ENCODE data around the gene SMC3.
"Not testable (repeated sequence)": the region's sequence is repeated elsewhere in the genome, so short reads cannot be mapped to it uniquely, and the experiment has no call there.

SMC3 gene

GRCh38 chr10:110569122-110569521 lies 1.6 kb downstream of the SMC3 start:
- in situ Hi-C loops (cut with HindIII; ENCODE audit: low pct_ligation_motif_present, low pct_unique_long_range_greater_than_20kb, low sequenced_read_pairs): no loop called here
- no peak for DNase-seq

- in situ Hi-C loops (cut with HindIII; ENCODE audit: low pct_ligation_motif_present, low pct_unique_long_range_greater_than_20kb, low sequenced_read_pairs): no loop called here
- no peak for DNase-seq
These were observed 2.2 kb downstream of the SMC3 start for GRCh38 chr10:110569736-110570135.

DNA sequence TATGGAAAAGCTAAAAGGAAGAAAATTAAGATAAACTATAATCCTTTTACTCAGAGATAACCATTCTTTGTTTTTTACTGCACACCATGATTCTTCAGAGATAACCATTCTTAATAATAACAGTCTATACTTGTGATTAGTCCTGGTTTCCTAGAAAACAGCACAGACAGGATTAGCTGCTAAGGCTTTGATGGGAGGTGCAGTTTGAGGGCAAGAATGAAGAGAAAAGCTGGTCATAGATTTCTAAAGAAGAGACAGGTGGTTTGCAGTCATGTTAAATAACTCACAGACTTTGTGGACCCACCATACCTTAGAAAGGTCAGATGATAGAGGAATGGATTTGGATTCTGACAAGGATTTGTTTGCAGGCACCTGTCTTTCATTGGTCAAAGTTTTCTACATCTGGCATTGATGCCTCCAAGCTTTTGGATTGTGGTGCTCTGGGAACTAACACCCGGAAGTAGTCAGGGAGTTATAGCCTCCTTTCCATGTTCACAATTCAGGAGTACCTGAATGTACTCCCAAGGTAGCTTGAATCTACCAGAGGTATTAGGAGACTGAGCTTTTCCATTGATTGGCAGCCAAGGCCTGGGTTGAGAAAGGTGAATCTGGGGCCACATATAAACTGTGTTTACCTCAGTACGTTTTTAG lies 3.7 kb downstream of the SMC3 start:
- in situ Hi-C loops (cut with HindIII; ENCODE audit: low pct_ligation_motif_present, low pct_unique_long_range_greater_than_20kb, low sequenced_read_pairs): no loop called here
- DNase-seq: no peak

- no peak for DNase-seq
- in situ Hi-C loops (cut with HindIII; ENCODE audit: low pct_ligation_motif_present, low pct_unique_long_range_greater_than_20kb, low sequenced_read_pairs): no loop called here
These were observed 5.4 kb downstream of the SMC3 start for GRCh38 chr10:110572862-110573261.

DNA sequence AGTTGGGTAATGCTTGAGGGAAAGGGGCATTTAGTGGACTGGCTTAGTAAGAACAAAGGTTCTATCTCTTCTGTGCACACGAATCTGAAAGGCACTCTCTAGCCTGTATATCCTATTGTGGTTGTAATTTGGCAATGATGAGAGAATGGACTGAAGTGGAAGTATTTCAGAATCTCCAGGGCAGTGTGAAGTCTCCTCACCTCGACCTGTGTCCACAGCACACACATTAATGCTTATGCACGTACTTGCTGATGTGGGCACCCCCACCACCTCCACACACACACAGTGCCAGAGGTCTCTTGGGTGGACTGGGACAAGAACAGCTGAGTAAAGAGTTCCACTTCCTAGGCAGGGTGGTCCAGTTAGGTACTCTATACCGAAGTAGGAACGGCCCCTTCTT lies 6.9 kb downstream of the SMC3 start:
- in situ Hi-C loops (cut with HindIII; ENCODE audit: low pct_ligation_motif_present, low pct_unique_long_range_greater_than_20kb, low sequenced_read_pairs): no loop called here
- no peak for DNase-seq

DNA sequence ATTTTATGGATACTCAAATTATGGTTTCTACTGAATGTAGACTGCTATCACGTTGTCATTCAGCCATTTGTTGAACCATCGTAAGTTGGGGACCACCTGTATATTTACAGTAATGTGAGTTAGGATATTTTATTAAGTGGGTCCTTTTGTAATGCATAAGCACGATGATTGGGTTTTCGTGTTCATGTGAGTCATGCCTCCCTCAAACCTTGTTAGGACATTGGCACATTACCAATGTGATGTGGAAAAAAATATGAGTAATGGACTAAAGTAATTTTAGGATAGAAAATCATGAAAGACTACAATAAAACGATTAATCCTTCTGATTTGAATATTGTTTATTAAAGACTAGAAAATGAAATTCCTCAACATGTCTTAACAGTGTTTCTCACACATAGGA lies 8.7 kb downstream of the SMC3 start:
- in situ Hi-C loops (cut with HindIII; ENCODE audit: low pct_ligation_motif_present, low pct_unique_long_range_greater_than_20kb, low sequenced_read_pairs): no loop called here
- no peak for DNase-seq

GRCh38 chr10:110577056-110577455 lies 9.6 kb downstream of the SMC3 start:
- in situ Hi-C loops (cut with HindIII; ENCODE audit: low pct_ligation_motif_present, low pct_unique_long_range_greater_than_20kb, low sequenced_read_pairs): no loop called here

DNA sequence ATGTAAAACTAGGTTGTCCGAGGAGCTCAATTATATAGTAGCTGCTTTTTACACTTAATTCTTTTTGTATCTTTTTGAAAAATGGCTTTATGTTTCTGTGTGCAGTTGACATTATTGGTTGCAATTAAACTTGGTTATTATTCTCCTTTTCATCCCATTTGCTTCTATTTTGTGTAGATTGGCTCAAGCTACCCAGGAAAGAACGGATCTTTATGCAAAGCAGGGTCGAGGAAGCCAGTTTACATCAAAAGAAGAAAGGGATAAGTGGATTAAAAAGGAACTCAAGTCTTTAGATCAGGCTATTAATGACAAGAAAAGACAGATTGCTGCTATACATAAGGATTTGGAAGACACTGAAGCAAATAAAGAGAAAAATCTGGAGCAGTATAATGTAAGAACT lies 16.5 kb downstream of the SMC3 start:
- DNase-seq: no peak
- in situ Hi-C loops (cut with HindIII; ENCODE audit: low pct_ligation_motif_present, low pct_unique_long_range_greater_than_20kb, low sequenced_read_pairs): no loop called here

More at GRCh38 chr10:110577056-110577455, 9.6 kb downstream of the SMC3 start:
- no peak for DNase-seq

- no peak for DNase-seq
- in situ Hi-C loops (cut with HindIII; ENCODE audit: low pct_ligation_motif_present, low pct_unique_long_range_greater_than_20kb, low sequenced_read_pairs): no loop called here
These were observed 24.3 kb downstream of the SMC3 start for GRCh38 chr10:110591760-110592159.

GRCh38 chr10:110597476-110597875 lies 30.0 kb downstream of the SMC3 start:
- DNase-seq: no peak
- in situ Hi-C loops (cut with HindIII; ENCODE audit: low pct_ligation_motif_present, low pct_unique_long_range_greater_than_20kb, low sequenced_read_pairs): no loop called here

GRCh38 chr10:110600487-110601101 lies 33.1 kb downstream of the SMC3 start:
- in situ Hi-C loops (cut with HindIII; ENCODE audit: low pct_ligation_motif_present, low pct_unique_long_range_greater_than_20kb, low sequenced_read_pairs): no loop called here
- DNase-seq: peak; percentile 79

GRCh38 chr10:110601581-110601980 lies 34.1 kb downstream of the SMC3 start:
- in situ Hi-C loops (cut with HindIII; ENCODE audit: low pct_ligation_motif_present, low pct_unique_long_range_greater_than_20kb, low sequenced_read_pairs): no loop called here
- DNase-seq: no peak

DNA sequence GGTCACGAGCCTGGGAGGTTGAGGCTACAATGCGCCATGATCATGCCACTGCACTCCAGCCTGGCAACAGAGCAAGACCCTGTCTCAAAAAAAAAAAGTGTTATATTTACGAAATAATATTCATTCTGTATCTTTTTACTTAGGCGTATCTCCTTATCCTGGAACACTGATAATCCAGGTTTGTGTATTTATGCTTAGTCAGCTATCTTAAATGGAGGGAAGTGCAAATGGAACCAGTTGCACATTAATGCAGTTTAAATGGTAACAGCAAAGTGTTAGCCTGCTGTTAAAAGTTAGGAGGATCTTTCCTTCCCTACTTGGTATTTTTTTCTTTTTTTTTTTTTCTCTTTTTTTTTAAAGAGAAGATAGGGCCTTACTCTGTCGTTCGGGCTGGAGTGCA lies 40.6 kb downstream of the SMC3 start:
- DNase-seq: no peak
- in situ Hi-C loops (cut with HindIII; ENCODE audit: low pct_ligation_motif_present, low pct_unique_long_range_greater_than_20kb, low sequenced_read_pairs): no loop called here

DNA sequence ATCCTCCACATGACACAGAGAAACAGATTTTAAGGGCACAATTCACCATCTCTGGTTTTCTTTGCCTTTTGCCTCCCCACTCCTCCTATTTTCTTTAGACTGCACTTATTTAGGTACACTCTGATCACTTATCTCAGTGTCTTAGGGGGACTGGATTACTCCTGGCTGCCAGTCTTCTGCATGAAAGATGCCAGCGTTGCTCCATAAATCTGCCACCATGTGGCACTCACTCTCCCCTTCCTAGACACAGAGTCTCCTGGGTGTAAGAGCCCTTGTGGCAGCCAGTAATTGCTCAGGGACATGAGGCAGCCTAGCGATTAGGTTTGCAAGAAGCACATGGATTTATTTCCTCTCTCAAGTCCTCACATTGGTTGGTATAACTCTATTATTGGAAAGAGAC lies 42.1 kb downstream of the SMC3 start:
- peak; percentile 22 for DNase-seq
- in situ Hi-C loops (cut with HindIII; ENCODE audit: low pct_ligation_motif_present, low pct_unique_long_range_greater_than_20kb, low sequenced_read_pairs): no loop called here

DNA sequence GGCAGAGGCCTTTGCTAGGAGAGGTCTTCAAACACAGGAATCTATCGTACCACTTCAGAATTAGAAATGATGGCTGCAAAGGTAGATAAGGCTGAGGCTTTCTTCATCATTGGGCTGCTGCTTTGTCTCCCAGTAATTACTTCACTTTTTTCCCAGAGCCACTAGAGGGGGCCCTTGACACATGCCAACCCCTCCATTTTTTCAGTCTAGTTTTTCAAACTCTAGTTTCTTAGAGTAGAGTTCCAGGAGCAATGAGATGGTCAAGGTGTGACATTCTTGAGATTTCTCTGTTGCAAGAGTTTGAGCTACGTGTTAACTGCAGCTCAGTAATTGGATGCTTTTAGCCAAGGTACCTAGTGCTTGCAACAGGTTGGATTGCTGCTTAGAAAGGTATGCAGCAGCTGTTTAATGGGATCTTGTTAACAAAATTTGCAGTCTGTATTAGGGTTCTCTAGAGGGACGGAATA lies 42.8 kb downstream of the SMC3 start:
- in situ Hi-C loops (cut with HindIII; ENCODE audit: low pct_ligation_motif_present, low pct_unique_long_range_greater_than_20kb, low sequenced_read_pairs): no loop called here
- peak; percentile 62 for DNase-seq

DNA sequence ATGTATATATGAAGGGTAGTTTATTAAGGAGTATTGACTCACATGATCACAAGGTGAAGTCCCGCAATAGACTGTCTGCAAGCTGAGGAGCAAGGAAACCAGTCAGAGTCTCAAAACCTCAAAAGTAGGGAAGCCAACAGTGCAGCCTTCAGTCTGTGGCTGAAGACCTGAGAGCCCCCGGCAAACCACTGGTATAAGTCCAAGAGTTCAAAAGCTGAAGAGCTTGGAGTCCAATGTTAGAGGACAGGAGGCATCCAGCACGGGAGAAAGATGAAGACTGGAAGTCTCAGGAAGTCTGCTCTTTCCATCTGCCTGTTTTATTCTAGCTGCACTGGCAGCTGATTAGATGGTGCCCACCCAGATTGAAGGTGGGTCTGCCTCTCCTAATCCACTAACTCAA lies 43.3 kb downstream of the SMC3 start:
- in situ Hi-C loops (cut with HindIII; ENCODE audit: low pct_ligation_motif_present, low pct_unique_long_range_greater_than_20kb, low sequenced_read_pairs); DNase-seq: not testable (repeated sequence)

DNA sequence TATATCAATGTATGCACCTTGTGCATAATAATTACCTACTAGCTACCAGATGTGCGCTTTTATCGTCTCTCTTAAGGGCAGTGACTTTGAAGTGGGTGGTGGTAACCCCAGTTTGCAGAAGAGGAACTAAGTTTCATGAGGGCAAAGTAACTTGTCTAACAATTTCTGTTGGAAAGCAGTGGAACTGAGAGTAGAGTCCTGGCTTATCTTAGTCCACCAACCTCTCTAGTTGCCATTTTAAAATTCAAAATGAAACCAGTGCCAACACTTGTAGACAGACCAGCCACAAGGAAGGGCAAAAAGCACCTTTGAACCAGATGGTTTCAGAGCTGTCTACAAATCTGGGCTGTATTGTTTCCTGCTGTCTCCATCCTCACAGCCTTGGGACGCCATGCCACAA lies 44.6 kb downstream of the SMC3 start:
- in situ Hi-C loops (cut with HindIII; ENCODE audit: low pct_ligation_motif_present, low pct_unique_long_range_greater_than_20kb, low sequenced_read_pairs): no loop called here
- DNase-seq: no peak

GRCh38 chr10:110612629-110613028 lies 45.1 kb downstream of the SMC3 start:
- in situ Hi-C loops (cut with HindIII; ENCODE audit: low pct_ligation_motif_present, low pct_unique_long_range_greater_than_20kb, low sequenced_read_pairs): no loop called here
- DNase-seq: no peak

- in situ Hi-C loops (cut with HindIII; ENCODE audit: low pct_ligation_motif_present, low pct_unique_long_range_greater_than_20kb, low sequenced_read_pairs): no loop called here
- no peak for DNase-seq
These were observed 46.0 kb downstream of the SMC3 start for GRCh38 chr10:110613341-110613995.

DNA sequence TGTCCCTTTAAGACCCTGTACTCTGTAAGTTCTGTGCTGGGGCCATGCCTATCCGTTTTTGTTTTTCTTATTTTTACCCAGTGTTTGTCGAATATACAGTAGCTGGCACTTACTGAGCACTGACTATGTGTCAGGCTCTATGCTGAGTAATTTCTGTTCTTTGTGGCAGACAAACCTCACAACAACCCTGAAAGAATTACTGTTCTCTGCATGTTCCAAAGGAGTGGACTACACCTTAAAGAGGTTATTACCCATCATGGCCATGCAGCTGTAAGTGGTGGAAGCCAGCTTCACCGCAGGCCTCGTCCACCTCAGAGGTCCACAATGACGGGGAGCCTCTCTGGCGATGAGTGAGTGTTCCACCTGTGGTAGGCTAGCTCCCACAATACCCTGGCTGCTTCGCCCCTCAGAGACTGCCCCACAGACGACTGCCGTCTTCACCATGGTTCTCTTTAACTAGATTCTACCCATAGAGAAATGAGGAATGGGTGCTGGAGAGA lies 46.6 kb downstream of the SMC3 start:
- no peak for DNase-seq
- in situ Hi-C loops (cut with HindIII; ENCODE audit: low pct_ligation_motif_present, low pct_unique_long_range_greater_than_20kb, low sequenced_read_pairs): no loop called here
